HepG2 (cell line): ENCODE results near the gene ZFAND3. TPM values are rescaled to one million over a fixed set of nuclear protein-coding genes. Genes with fewer than 3 reads are reported as not detected.

ENCODE experiments used
- ATAC-seq: fragments of 200-7000 bp; cut with Tn5 transposase; 3 replicates; pipeline ENCODE4 v1.9.1; 2020; ENCODE audit warnings: mild to moderate bottlenecking, moderate library complexity
- BruUV-seq: library from RNA; stranded (reverse); fragments of 400-500 nt; replicated peaks from 2 replicates; lab custom pipeline; 2021; lab: Mats Ljungman, UMichigan
- CTCF ChIA-PET: fragments of 300-600 bp; formaldehyde crosslinking; extraction: SDS; loops from one replicate; lab custom pipeline; 2021; ENCODE audit warnings: low total read pairs, inconsistent platforms, low intra/inter-chr PET ratio; lab: Yijun Ruan, JAX
- POLR2A ChIA-PET: fragments of 350-600 bp; sonication (Branson Sonifier 250); formaldehyde crosslinking; loops from one replicate; lab custom pipeline; 2020; ENCODE audit warnings: antibody characterized with exemption, inconsistent platforms; lab: Yijun Ruan, JAX
- DNase-seq: peaks from one replicate; pipeline ENCODE4 v3.0.0-alpha.2; 2015; ENCODE audit warnings: low spot score
- FAIRE-seq: peaks from 3 replicates; lab custom pipeline; 2011; peaks lifted over from hg19 to GRCh38; lab: Jason Lieb, UNC
- H2AFZ ChIP-seq: one replicate; pipeline ENCODE4 v1.6.1; 2011; ENCODE audit warnings: low read length, inconsistent platforms
- H3K27ac ChIP-seq: fragments of 300-600 bp; 3 replicates; pipeline ENCODE4 v1.8.0; 2011; ENCODE audit warnings: mixed run types, mild to moderate bottlenecking, mixed read lengths, low read length, inconsistent platforms; ENCODE audit not compliant: insufficient read depth; ENCODE audit errors: extremely low read length
- H3K27me3 ChIP-seq, 2 experiments: fragments of 200-600 bp in 1 of 2; 2 replicates in 1 of 2; 3 replicates in 1 of 2; pipeline versions ENCODE4 v1.6.0 to v1.8.0; 2011; ENCODE audit warnings: low read length in 2 of 2, mild to moderate bottlenecking in 2 of 2, moderate library complexity in 2 of 2, inconsistent platforms in 1 of 2; ENCODE audit not compliant: insufficient read depth in 2 of 2, control insufficient read depth in 1 of 2
- H3K36me3 ChIP-seq, 2 experiments: fragments of 200-600 bp in 1 of 2; replicated peaks in 1 of 2; 2 replicates in 1 of 2; 3 replicates in 1 of 2; pipeline versions ENCODE4 v1.5.1 to v1.8.0; 2011; ENCODE audit warnings: low read length in 2 of 2, inconsistent platforms in 1 of 2; ENCODE audit not compliant: insufficient read depth in 2 of 2, control insufficient read depth in 1 of 2
- H3K4me1 ChIP-seq: 2 replicates; pipeline ENCODE4 v1.5.1; 2012; ENCODE audit warnings: low read length, inconsistent platforms; ENCODE audit not compliant: insufficient read depth
- H3K4me2 ChIP-seq: 2 replicates; pipeline ENCODE4 v1.6.0; 2011; ENCODE audit warnings: low read depth, low read length, inconsistent platforms
- H3K4me3 ChIP-seq, 3 experiments: fragments of 200-600 bp in 1 of 3; sonication (generic), shearing (Covaris generic) in 1 of 3; replicated peaks in 1 of 3; 2 replicates each; pipeline ENCODE4 v1.5.1; 2011 to 2016; ENCODE audit warnings: low read length in 3 of 3, inconsistent platforms in 2 of 3, low read depth in 2 of 3, mild to moderate bottlenecking in 2 of 3, control low read depth in 1 of 3, mixed read lengths in 1 of 3; ENCODE audit not compliant: insufficient read depth in 1 of 3
- H3K79me2 ChIP-seq: one replicate; pipeline ENCODE4 v1.6.1; 2011; ENCODE audit warnings: low read length, inconsistent platforms; ENCODE audit not compliant: insufficient read depth
- H3K9ac ChIP-seq: 2 replicates; pipeline ENCODE4 v1.6.0; 2011; ENCODE audit warnings: mild to moderate bottlenecking, low read depth, low read length, inconsistent platforms; ENCODE audit not compliant: insufficient read depth
- H3K9me3 ChIP-seq: 2 replicates; pipeline ENCODE4 v1.5.1; 2012; ENCODE audit warnings: mild to moderate bottlenecking, low read length
- H4K20me1 ChIP-seq: 2 replicates; pipeline ENCODE4 v1.6.0; 2011; ENCODE audit warnings: inconsistent platforms, mild to moderate bottlenecking, low read length, moderate library complexity; ENCODE audit not compliant: insufficient read depth
- IRX3 ChIP-seq: sonication (generic); formaldehyde crosslinking; IDR thresholded peaks from 2 replicates; pipeline ENCODE4 v1.8.1; 2023; ENCODE audit warnings: mild to moderate bottlenecking, low read depth, missing genetic modification reagents, borderline replicate concordance
- NFKBIZ ChIP-seq: IDR thresholded peaks from 2 replicates; pipeline ENCODE4 v1.6.1; 2018; ENCODE audit warnings: missing genetic modification reagents, missing compliant biosample characterization
- SNAI1 ChIP-seq: sonication (generic); formaldehyde crosslinking; IDR thresholded peaks from 2 replicates; pipeline ENCODE4 v1.5.0; 2020; ENCODE audit warnings: mild to moderate bottlenecking, missing genetic modification reagents, borderline replicate concordance
- ZEB1 ChIP-seq: IDR thresholded peaks from 2 replicates; pipeline ENCODE4 v1.6.1; 2012; ENCODE audit warnings: mild to moderate bottlenecking, low read depth, inconsistent platforms; ENCODE audit not compliant: insufficient replicate concordance
- ZNF34 ChIP-seq: sonication (generic); formaldehyde crosslinking; IDR thresholded peaks from 2 replicates; pipeline ENCODE4 v1.4.0; 2020; ENCODE audit warnings: mild to moderate bottlenecking, missing genetic modification reagents, borderline replicate concordance
- WGBS: methylation state at CpG from one replicate; pipeline ENCODE4 v1.1.6; 2017; ENCODE audit warnings: low lambda C conversion rate; 5-methylcytosine and 5-hydroxymethylcytosine counted together
- in situ Hi-C: cut with HindIII; loops from 2 replicates; pipeline ENCODE4 v1.10.0; 2017; ENCODE audit warnings: low pct_unique_long_range_greater_than_20kb; ENCODE audit not compliant: extremely low pct_ligation_motif_present
- intact Hi-C: fragments of 100-400 bp; cut with micrococcal nuclease; formaldehyde crosslinking; loops from one replicate; pipeline ENCODE4 v1.10.0; 2022; ENCODE audit not compliant: unreplicated experiment
- polyA plus RNA-seq, 8 experiments: library from polyadenylated mRNA; depleted of rRNA in 3 of 8; stranded (reverse) in 7 of 8; unstranded in 1 of 8; fragments of >200 nt; fragmentation: Illumina TruSeq in 4 of 8; extraction: Trizol in 4 of 8; gene quantifications; 2 replicates each; pipeline versions ENCODE4 v1.2.1 to v1.2.3, GENCODE V29; 2011 to 2016; ENCODE audit warnings: low read depth in 4 of 8, missing spikeins in 1 of 8, mixed read lengths in 1 of 8; ENCODE audit not compliant: insufficient read depth in 1 of 8
- total RNA-seq, 5 experiments: library from RNA; depleted of rRNA; stranded (reverse); fragments of >200 nt; fragmentation: Illumina TruSeq; extraction: Trizol; gene quantifications; 2 replicates each; pipeline ENCODE4 v1.2.3, GENCODE V29; 2016; ENCODE audit warnings: low read depth in 1 of 5
- TF ChIP-seq, protein P1 (sequence below): IDR thresholded peaks from 2 replicates; pipeline ENCODE4 v1.6.1; 2016
- TF ChIP-seq, protein P2 (sequence below): sonication (generic); formaldehyde crosslinking; IDR thresholded peaks from 2 replicates; pipeline ENCODE4 v1.5.0; 2020; ENCODE audit warnings: mild to moderate bottlenecking, missing genetic modification reagents, borderline replicate concordance
- TF ChIP-seq, protein P3 (sequence below): IDR thresholded peaks from 2 replicates; pipeline ENCODE4 v1.6.1; 2018; ENCODE audit warnings: missing genetic modification reagents, mild to moderate bottlenecking, missing compliant biosample characterization

The ZFAND3 gene
- total and polyA plus RNA-seq, 2 of the 13 experiments (the other 11 are each of a cell fraction or from before 2014, with no cell fraction given), result 16.4 to 17.1 TPM

DNA sequence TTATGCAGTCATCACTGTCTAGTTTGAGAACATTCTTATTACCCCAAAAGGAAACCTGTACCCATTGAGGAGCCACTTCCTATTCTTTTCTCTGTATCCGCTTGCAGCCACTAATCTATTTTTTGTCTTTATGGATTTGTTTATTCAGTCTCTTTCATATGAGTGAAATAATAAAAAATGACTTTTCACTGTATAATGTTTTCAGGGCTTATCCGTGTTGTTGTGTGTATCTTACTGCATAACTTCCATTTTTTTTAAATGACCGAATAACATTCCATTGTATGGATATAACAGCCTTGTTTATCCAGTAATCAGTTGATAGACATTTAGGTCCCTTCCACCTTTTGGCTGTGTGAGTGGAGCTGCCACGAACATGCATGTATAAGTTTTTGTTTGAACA, 86.6 kb downstream of the ZFAND3 start:
- in situ Hi-C loops (no loop called here), intact Hi-C loops (no loop called here)
- FAIRE-seq (no peak), DNase-seq (no peak), ATAC-seq (no peak)
- H3K27me3 ChIP-seq, result no peaks in the 10 kb centered on the region
- peaks cover 65% of the 10 kb centered on the region for H3K79me2 ChIP-seq
- H3K4me3 ChIP-seq, result no peak overlapping the region
- ChIA-PET CTCF (no interaction called here), POLR2A (no interaction called here)
- H4K20me1 ChIP-seq, result peaks cover 17% of the 10 kb centered on the region
- H3K27ac ChIP-seq, result no peak overlapping the region
- H3K4me2 ChIP-seq, result no peak overlapping the region
- TF ChIP-seq, protein P1, sequence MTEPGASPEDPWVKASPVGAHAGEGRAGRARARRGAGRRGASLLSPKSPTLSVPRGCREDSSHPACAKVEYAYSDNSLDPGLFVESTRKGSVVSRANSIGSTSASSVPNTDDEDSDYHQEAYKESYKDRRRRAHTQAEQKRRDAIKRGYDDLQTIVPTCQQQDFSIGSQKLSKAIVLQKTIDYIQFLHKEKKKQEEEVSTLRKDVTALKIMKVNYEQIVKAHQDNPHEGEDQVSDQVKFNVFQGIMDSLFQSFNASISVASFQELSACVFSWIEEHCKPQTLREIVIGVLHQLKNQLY (CRISPR knock-in tag), result no peak
- no peak for TF ChIP-seq SNAI1
- TF ChIP-seq, protein P2, sequence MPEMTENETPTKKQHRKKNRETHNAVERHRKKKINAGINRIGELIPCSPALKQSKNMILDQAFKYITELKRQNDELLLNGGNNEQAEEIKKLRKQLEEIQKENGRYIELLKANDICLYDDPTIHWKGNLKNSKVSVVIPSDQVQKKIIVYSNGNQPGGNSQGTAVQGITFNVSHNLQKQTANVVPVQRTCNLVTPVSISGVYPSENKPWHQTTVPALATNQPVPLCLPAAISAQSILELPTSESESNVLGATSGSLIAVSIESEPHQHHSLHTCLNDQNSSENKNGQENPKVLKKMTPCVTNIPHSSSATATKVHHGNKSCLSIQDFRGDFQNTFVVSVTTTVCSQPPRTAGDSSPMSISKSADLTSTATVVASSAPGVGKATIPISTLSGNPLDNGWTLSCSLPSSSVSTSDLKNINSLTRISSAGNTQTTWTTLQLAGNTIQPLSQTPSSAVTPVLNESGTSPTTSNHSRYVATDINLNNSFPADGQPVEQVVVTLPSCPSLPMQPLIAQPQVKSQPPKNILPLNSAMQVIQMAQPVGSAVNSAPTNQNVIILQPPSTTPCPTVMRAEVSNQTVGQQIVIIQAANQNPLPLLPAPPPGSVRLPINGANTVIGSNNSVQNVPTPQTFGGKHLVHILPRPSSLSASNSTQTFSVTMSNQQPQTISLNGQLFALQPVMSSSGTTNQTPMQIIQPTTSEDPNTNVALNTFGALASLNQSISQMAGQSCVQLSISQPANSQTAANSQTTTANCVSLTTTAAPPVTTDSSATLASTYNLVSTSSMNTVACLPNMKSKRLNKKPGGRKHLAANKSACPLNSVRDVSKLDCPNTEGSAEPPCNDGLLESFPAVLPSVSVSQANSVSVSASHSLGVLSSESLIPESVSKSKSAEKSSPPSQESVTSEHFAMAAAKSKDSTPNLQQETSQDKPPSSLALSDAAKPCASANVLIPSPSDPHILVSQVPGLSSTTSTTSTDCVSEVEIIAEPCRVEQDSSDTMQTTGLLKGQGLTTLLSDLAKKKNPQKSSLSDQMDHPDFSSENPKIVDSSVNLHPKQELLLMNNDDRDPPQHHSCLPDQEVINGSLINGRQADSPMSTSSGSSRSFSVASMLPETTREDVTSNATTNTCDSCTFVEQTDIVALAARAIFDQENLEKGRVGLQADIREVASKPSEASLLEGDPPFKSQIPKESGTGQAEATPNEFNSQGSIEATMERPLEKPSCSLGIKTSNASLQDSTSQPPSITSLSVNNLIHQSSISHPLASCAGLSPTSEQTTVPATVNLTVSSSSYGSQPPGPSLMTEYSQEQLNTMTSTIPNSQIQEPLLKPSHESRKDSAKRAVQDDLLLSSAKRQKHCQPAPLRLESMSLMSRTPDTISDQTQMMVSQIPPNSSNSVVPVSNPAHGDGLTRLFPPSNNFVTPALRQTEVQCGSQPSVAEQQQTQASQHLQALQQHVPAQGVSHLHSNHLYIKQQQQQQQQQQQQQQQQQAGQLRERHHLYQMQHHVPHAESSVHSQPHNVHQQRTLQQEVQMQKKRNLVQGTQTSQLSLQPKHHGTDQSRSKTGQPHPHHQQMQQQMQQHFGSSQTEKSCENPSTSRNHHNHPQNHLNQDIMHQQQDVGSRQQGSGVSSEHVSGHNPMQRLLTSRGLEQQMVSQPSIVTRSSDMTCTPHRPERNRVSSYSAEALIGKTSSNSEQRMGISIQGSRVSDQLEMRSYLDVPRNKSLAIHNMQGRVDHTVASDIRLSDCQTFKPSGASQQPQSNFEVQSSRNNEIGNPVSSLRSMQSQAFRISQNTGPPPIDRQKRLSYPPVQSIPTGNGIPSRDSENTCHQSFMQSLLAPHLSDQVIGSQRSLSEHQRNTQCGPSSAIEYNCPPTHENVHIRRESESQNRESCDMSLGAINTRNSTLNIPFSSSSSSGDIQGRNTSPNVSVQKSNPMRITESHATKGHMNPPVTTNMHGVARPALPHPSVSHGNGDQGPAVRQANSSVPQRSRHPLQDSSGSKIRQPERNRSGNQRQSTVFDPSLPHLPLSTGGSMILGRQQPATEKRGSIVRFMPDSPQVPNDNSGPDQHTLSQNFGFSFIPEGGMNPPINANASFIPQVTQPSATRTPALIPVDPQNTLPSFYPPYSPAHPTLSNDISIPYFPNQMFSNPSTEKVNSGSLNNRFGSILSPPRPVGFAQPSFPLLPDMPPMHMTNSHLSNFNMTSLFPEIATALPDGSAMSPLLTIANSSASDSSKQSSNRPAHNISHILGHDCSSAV (CRISPR knock-in tag), result no peak
- TF ChIP-seq NFKBIZ (CRISPR knock-in tag), result no peak
- TF ChIP-seq IRX3 (CRISPR knock-in tag), result no peak
- TF ChIP-seq ZNF34 (CRISPR knock-in tag), result no peak
- TF ChIP-seq, protein P3, sequence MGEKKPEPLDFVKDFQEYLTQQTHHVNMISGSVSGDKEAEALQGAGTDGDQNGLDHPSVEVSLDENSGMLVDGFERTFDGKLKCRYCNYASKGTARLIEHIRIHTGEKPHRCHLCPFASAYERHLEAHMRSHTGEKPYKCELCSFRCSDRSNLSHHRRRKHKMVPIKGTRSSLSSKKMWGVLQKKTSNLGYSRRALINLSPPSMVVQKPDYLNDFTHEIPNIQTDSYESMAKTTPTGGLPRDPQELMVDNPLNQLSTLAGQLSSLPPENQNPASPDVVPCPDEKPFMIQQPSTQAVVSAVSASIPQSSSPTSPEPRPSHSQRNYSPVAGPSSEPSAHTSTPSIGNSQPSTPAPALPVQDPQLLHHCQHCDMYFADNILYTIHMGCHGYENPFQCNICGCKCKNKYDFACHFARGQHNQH (CRISPR knock-in tag), result no peak
- no peak for TF ChIP-seq ZEB1
- H3K9me3 ChIP-seq, result no peaks in the 10 kb centered on the region
- peaks cover 27% of the 10 kb centered on the region for H3K4me1 ChIP-seq
- H2AFZ ChIP-seq, result no peak overlapping the region
- no TSS peak for BruUV-seq
- 95% methylated on average over 4 of the region's 4 CpGs for whole genome bisulfite sequencing
- H3K9ac ChIP-seq, result no peak overlapping the region
- no peaks in the 10 kb centered on the region; a peak in 1 of 5 replicates for H3K36me3 ChIP-seq
